Adipose tissue (tissue), 3 donors: ENCODE measurements around the gene ALOX5. TPM values are rescaled to one million over a fixed set of nuclear protein-coding genes. Genes with fewer than 3 reads are reported as not detected.

Experiments used
- H3K27ac ChIP-seq: one replicate; pipeline ENCODE4 v1.5.1; 2013; ENCODE audit warnings: low read depth, low read length
- WGBS, 3 donors: extraction: QIAGEN DNeasy Blood & Tissue Kit; methylation state at CpG; one replicate each; pipeline ENCODE4 v1.1.7; 2013; 5-methylcytosine and 5-hydroxymethylcytosine counted together
- polyA plus RNA-seq, 3 donors: library from polyadenylated mRNA; stranded (reverse); fragments of 200-250 nt; gene quantifications; one replicate each; pipeline ENCODE4 v1.2.3, GENCODE V29; 2013
- donor health status: healthy with polysubstance abuse.
- donor health status: Bipolar disorder and iron deficiency.
- donor health status: healthy.

The ALOX5 gene
- polyA plus RNA-seq, 3 donors, result 11.7 to 45.0 (median 23.4) TPM

DNA sequence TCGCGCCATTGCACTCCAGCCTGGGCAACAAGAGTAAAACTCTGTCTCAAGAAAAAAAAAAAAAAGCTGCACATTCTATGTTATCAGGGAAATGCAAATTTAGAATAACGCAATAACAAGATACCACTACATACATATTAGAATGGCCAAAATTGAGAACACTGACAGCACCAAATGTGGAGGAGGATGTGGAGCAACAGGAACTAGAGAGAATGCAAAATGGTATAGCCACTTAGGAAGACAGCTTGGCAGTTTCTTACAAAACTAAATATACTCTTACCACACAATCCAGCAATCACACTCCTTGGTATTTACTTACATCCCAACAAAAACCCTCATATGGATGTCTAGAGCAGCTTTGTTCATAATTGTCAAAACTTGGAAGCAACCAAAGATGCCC, 76.8 kb downstream of the ALOX5 start:
- 65 to 87% (median 82%) methylated on average over 3 of the region's 3 CpGs for WGBS, 3 donors
- no peak overlapping the region for H3K27ac ChIP-seq

GRCh38 chr10:45451407-45451806, 77.4 kb downstream of the ALOX5 start:
- WGBS, 3 donors, result 86 to 98% (median 87%) methylated on average over 3 of the region's 3 CpGs
- no peak overlapping the region for H3K27ac ChIP-seq

- H3K27ac ChIP-seq, result no peak overlapping the region
Observed at GRCh38 chr10:45452268-45452667, 78.3 kb downstream of the ALOX5 start.

DNA sequence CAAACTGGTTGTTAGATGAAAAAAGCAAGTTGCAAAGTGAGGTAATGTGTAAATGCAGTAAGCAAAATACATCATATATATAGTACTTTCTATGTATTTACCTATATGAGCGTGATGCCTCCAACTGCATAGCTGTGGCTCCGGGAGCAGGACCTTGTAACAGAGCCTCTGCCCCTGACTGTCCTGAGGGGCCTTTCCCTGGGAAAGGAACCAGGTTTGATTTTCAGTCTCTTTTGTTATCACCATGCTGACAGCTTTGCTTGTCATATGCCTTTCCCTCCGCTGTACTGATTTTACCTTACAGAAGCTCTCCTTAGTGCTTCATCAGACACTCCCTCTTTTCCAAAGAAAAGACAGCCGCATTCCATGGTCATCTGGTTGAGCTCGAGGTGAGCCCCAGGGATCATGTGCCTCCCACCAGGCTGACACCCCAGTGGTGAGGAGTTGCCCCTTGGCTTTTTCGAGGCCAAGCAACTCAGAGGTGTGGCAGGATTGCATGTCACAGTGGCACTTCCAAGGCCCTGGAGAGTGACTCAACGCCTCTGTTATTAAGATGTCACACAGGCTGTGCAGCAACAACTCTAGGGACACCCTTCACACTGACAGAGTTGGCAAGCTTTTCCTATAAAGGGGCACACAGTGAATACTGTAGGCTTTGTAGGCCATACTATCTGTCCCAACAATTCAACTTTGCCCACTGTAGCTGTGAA, 78.9 kb downstream of the ALOX5 start:
- H3K27ac ChIP-seq, result no peak overlapping the region
- 42 to 77% (median 75%) methylated on average over 7 of the region's 7 CpGs for WGBS, 3 donors

GRCh38 chr10:45453639-45454255, 79.7 kb downstream of the ALOX5 start:
- WGBS, 3 donors, result 67 to 75% (median 74%) methylated on average over 9 of the region's 9 CpGs

GRCh38 chr10:45454262-45454661, 80.2 kb downstream of the ALOX5 start:
- 33 to 62% (median 58%) methylated on average over 9 of the region's 9 CpGs for WGBS, 3 donors
- H3K27ac ChIP-seq, result no peak overlapping the region

More at GRCh38 chr10:45453639-45454255, 79.7 kb downstream of the ALOX5 start:
- H3K27ac ChIP-seq, result no peak overlapping the region

DNA sequence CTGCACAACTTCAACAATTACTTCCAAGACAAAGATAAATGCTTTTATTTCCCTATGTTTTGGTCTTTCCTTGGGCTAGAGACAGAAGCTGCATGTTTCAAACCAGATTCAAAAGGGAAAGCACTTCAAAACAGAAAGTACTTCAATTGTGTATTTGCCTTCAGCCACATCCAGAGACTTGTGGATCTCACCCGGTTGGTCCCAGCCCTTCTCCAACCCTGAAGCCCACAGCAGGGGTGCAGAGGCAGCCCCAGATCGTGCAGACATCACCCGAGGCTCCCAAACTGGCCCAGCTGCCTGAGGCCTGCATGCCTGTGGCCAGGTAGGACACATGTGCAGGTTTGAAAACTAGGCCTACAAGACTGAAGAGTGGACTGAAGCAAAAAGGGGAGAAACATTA, 80.8 kb downstream of the ALOX5 start:
- no peak overlapping the region for H3K27ac ChIP-seq
- 45 to 81% (median 79%) methylated on average over 3 of the region's 3 CpGs for WGBS, 3 donors

DNA sequence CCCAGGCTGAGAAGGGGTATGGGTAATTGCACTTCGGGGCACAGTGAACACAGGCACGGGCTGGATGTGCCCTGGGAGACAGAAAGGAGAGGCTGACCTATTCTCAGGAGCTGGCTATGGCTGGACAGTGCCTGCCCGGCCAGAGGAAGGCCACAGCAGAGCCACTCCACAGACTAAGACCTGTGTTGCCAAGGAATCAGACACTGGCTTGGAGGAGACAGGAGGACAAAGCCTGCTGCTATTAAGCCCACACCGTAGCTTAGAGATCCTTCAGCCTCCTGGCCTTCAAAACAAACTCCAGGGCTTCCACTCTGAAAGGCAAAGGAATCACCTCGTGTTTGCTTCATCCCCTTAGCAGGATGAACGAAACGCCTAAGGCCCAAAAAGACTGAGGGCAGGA, 82.2 kb downstream of the ALOX5 start:
- no peak overlapping the region for H3K27ac ChIP-seq
- 92 to 96% (median 93%) methylated on average over 7 of the region's 7 CpGs for WGBS, 3 donors

GRCh38 chr10:45456822-45457221, 82.8 kb downstream of the ALOX5 start:
- 89 to 95% (median 90%) methylated on average over 7 of the region's 7 CpGs for WGBS, 3 donors

DNA sequence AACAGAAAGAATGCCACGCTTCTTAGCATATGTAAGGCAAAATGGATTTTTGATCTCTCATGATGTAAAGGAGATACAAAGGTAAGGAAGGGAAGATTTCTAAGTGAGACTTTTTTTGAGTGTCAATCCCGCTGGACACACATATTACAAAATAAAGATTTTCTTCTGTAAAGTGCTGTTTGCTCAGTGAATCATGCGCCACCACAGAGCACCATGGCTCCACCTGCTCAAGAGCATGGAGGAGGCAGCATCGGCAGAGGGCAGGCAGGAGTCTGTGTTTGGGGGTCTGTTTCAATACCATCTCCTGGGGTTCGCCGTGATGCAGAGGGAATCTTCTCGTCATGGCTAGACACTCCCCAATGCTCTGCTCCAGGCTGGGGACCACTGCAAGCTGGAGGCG, 83.5 kb downstream of the ALOX5 start:
- 95 to 96% (median 95%) methylated on average over 8 of the region's 8 CpGs for WGBS, 3 donors
- H3K27ac ChIP-seq, result no peak overlapping the region

More at GRCh38 chr10:45456822-45457221, 82.8 kb downstream of the ALOX5 start:
- no peak overlapping the region for H3K27ac ChIP-seq

DNA sequence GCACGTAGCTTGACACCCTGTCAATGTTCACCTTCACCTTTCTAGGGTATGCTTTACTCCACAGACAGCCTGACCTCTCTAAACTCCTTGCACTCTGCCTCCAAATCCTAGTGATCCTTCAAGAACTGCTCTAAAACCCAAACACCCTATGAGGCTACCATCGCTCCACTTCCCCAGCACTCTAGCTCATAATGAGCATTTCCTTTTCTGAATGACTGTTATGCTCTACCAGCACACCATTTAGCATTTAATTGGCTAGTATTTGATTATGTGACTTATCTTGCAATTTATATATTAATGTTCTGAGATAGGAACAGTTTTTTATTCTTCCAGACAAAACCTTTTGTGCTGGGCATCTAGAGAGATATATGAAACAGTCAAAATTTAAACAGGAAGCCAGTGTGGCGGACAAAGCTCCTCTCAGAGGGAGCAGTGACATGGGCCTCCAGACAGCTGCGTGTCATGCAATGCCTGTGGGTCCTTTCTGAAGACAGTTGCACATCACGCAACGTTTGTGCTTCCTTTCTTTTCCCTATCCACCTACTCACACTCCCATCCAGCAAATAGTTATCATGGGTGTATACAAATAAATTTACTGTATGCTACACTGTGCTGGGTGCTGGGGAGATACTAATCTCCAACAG, 86.3 kb downstream of the ALOX5 start:
- WGBS, 3 donors, result 61 to 84% (median 72%) methylated on average over 6 of the region's 6 CpGs
- no peak overlapping the region for H3K27ac ChIP-seq

GRCh38 chr10:45461034-45461433, 87.0 kb downstream of the ALOX5 start:
- no peak overlapping the region for H3K27ac ChIP-seq
- WGBS, 3 donors, result 72 to 83% (median 82%) methylated on average over 7 of the region's 7 CpGs

- WGBS, 3 donors, result 64 to 94% (median 74%) methylated on average over 23 of the region's 23 CpGs
- H3K27ac ChIP-seq, result no peak overlapping the region
Observed at GRCh38 chr10:45463244-45464116, 89.5 kb downstream of the ALOX5 start.

DNA sequence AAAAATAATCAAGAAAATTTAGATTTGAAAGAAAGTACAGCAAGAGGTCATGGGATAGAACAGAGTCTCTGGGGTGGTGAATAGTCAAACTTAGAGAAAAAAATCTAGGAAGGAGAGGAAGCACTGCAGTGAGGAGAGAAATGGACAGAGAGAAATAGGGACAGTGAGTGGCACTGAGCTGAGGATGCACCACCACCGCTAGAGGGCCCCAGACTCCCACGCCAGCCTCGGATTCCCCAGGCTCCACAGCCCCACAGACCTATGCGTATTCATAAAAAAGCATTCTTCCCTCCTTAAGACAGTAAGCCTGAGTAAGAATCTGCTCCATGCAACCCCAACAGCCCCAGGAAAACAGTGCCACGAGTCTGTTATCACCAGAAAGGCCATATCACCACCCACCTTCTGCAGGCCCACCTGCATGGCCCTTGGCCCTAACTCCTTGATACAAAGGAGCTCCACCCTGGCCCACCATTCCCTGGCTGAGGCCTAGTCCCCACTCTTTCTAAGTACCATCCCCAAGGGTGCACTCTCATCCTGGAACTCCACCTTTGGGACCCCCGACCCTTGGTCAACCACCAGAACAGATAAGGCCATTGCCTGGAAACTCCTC, 91.0 kb downstream of the ALOX5 start:
- H3K27ac ChIP-seq, result no peak overlapping the region
- 19 to 23% (median 22%) methylated on average over 6 of the region's 6 CpGs for WGBS, 3 donors

DNA sequence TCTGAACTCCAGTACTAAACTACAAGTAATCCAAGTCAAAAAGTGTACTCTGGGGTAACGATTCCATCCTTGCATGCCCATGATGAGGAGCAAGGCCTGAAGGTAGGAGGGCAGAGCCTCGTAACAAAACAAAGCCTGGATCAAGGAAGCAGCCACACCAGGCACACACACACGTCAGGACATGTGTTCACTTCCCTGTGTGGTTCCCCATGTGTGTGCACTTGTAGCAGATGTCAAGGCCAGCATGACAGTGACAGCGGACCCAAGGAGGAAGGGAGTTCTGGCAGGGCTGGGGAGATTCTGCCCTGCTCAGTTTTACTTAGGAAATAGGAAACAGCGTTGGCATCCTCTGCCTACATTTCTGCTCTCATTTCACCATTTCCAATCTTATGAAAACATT, 92.8 kb downstream of the ALOX5 start:
- WGBS, 3 donors, result 55 to 73% (median 66%) methylated on average over 5 of the region's 5 CpGs

GRCh38 chr10:45468079-45468478, 94.1 kb downstream of the ALOX5 start:
- 66 to 89% (median 86%) methylated on average over 5 of the region's 5 CpGs for whole genome bisulfite sequencing, 3 donors
- no peak overlapping the region for H3K27ac ChIP-seq

More for the DNA sequence above, 92.8 kb downstream of the ALOX5 start:
- H3K27ac ChIP-seq, result no peak overlapping the region

DNA sequence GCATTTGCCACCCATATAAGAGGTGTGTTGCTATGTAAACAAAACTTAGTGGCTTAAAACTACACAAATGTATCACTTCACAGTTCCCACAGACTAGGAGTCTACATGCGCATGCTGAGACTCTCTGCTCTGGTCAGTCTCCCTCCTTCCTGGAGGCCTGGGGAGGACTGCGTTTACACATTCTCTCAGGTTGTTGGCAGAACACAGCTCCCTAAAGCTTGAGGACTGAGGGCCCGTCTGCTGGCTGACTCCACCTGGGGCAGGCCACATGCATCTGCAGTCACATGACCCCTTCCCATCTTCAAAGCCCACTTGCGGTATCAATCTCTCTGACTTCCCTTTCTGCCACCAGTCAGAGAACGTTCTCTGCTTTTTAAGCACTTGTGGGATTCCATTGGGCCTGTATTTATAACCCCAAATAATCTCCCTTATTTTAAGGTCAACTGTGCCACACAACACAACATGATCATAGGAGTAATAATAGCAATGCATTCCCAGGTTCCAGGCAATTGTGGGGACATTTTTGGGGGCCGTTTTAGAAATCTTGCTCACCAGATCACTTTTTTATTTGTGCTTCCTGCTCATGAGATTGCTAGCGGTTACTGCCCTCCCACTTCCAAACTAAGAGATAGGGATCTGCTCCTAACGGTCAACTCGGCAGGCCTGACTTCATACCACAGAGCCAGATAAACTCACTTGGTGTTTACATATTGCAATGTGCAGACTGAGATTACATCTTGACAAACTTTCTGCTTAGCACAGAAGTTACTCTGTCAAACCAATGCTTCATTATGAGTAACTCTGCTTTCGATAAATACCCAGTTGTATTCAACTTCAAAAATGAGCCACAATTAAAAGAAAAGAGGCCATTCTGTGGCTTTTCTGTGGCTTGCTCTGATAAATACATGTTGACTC, 96.3 kb downstream of the ALOX5 start:
- no peak overlapping the region for H3K27ac ChIP-seq
- 36 to 55% (median 47%) methylated on average over 10 of the region's 10 CpGs for WGBS, 3 donors
